B cell (primary cell): Measurements from ENCODE around the gene KISS1R. TPM values are rescaled to one million over a fixed set of nuclear protein-coding genes. Genes with fewer than 3 reads are reported as not detected.

Source experiments
- ATAC-seq: fragments of 200-7000 bp; cut with Tn5 transposase; one replicate; pipeline ENCODE4 v1.10.0; 2021; ENCODE audit warnings: low read depth, mild to moderate bottlenecking, moderate number of reproducible peaks, moderate library complexity
- CTCF ChIA-PET: fragments of 350-600 bp; sonication (Branson Sonifier 250); formaldehyde crosslinking; loops from one replicate; lab custom pipeline; 2021; ENCODE audit warnings: antibody characterized with exemption, inconsistent platforms; lab: Charles Lee
- POLR2A ChIA-PET: fragments of 350-600 bp; sonication (Branson Sonifier 250); formaldehyde crosslinking; loops from one replicate; lab custom pipeline; 2021; ENCODE audit warnings: antibody characterized with exemption; lab: Charles Lee
- DNase-seq: peaks from one replicate; pipeline ENCODE4 v3.0.0; 2013
- H2AFZ ChIP-seq: 2 replicates; pipeline ENCODE4 v1.6.1; 2012; ENCODE audit warnings: mild to moderate bottlenecking, low read depth, low read length; ENCODE audit not compliant: insufficient read depth, poor library complexity, severe bottlenecking
- H3K27ac ChIP-seq, 2 donors: 1 replicate in 1 of 2; 2 replicates in 1 of 2; pipeline ENCODE4 v1.5.1; 2012 to 2013; ENCODE audit warnings: low read length in 2 of 2, mild to moderate bottlenecking in 2 of 2, moderate library complexity in 1 of 2
- H3K27me3 ChIP-seq, 4 experiments: fragments of 200-600 bp in 1 of 4; sonication (generic) in 1 of 4; replicated peaks in 1 of 4; 1 replicate in 2 of 4; 2 replicates in 2 of 4; pipeline versions ENCODE4 v1.6.1 to v1.7.0; 2013 to 2016; ENCODE audit warnings: low read length in 3 of 4, mild to moderate bottlenecking in 2 of 4, mixed read lengths in 1 of 4, moderate library complexity in 1 of 4; ENCODE audit not compliant: insufficient read depth in 4 of 4, control insufficient read depth in 3 of 4; ENCODE audit errors: control extremely low read depth in 1 of 4
- H3K36me3 ChIP-seq, 2 experiments: replicated peaks in 1 of 2; 1 replicate in 1 of 2; 2 replicates in 1 of 2; pipeline versions ENCODE4 v1.6.1 to v1.7.1; 2013; ENCODE audit warnings: low read length in 1 of 2; ENCODE audit not compliant: insufficient read depth in 2 of 2, control insufficient read depth in 1 of 2; ENCODE audit errors: control extremely low read depth in 1 of 2, extremely low read depth in 1 of 2
- H3K4me1 ChIP-seq, 2 donors: fragments of 200-600 bp in 1 of 2; sonication (generic) in 1 of 2; 1 replicate in 1 of 2; 2 replicates in 1 of 2; pipeline versions ENCODE4 v1.5.1 to v1.6.1; 2013 to 2017; ENCODE audit warnings: low read length in 2 of 2; ENCODE audit not compliant: control insufficient read depth in 2 of 2, insufficient read depth in 2 of 2
- H3K4me2 ChIP-seq: replicated peaks from 2 replicates; pipeline ENCODE3; 2012; ENCODE audit warnings: mild to moderate bottlenecking, low read depth, low read length; ENCODE audit not compliant: poor library complexity, severe bottlenecking
- H3K4me3 ChIP-seq, 5 experiments: fragments of 200-600 bp in 1 of 5; sonication (generic) in 1 of 5; 1 replicate in 3 of 5; 2 replicates in 2 of 5; pipeline versions ENCODE4 v1.5.1 to v1.7.0; 2011 to 2016; ENCODE audit warnings: low read length in 4 of 5, mild to moderate bottlenecking in 4 of 5, low read depth in 2 of 5, control low read depth in 1 of 5, moderate library complexity in 1 of 5; ENCODE audit not compliant: insufficient read depth in 1 of 5; ENCODE audit errors: control extremely low read depth in 1 of 5, extremely low read depth in 1 of 5
- H3K79me2 ChIP-seq: fragments of 200-600 bp; sonication (generic); one replicate; pipeline ENCODE4 v1.6.0; 2016; ENCODE audit warnings: low read length; ENCODE audit not compliant: control insufficient read depth, insufficient read depth
- H3K9ac ChIP-seq: fragments of 200-600 bp; sonication (generic); 2 replicates; pipeline ENCODE4 v1.6.1; 2017; ENCODE audit warnings: mild to moderate bottlenecking, low read length, moderate library complexity
- H3K9me3 ChIP-seq, 3 donors: one replicate each; pipeline versions ENCODE4 v1.6.1 to v1.7.1; 2013; ENCODE audit warnings: low read length in 2 of 3; ENCODE audit not compliant: control insufficient read depth in 2 of 3, insufficient read depth in 1 of 3; ENCODE audit errors: control extremely low read depth in 1 of 3
- H4K20me1 ChIP-seq: 2 replicates; pipeline ENCODE4 v1.6.0; 2012; ENCODE audit warnings: mild to moderate bottlenecking, low read length; ENCODE audit not compliant: insufficient read depth, control insufficient read depth, poor library complexity, severe bottlenecking
- H3K27ac Mint-ChIP-seq: one replicate; pipeline ENCODE4 v1.8.0; 2021; ENCODE audit warnings: mixed read lengths
- H3K27me3 Mint-ChIP-seq: one replicate; pipeline ENCODE4 v1.8.0; 2021; ENCODE audit warnings: mixed read lengths
- H3K4me1 Mint-ChIP-seq: one replicate; pipeline ENCODE4 v1.8.0; 2021; ENCODE audit warnings: mixed read lengths
- H3K4me3 Mint-ChIP-seq: one replicate; pipeline ENCODE4 v1.8.0; 2021; ENCODE audit warnings: mixed read lengths
- H3K9me3 Mint-ChIP-seq: one replicate; pipeline ENCODE4 v1.8.0; 2022; ENCODE audit warnings: mixed read lengths; ENCODE audit not compliant: insufficient read depth
- CTCF ChIP-seq: fragments of 200-600 bp; IDR thresholded peaks from one replicate; pipeline ENCODE4 v1.8.0; 2022; ENCODE audit warnings: antibody characterized with exemption, mild to moderate bottlenecking
- EZH2 ChIP-seq: IDR thresholded peaks from 2 replicates; pipeline ENCODE4 v1.6.1; 2012; ENCODE audit warnings: borderline replicate concordance, low read depth, mild to moderate bottlenecking, moderate library complexity, low read length; ENCODE audit not compliant: insufficient read depth, poor library complexity, severe bottlenecking
- WGBS: methylation state at CpG from one replicate; pipeline ENCODE4 v1.1.5; 2013; ENCODE audit warnings: missing lambda C conversion rate; ENCODE audit not compliant: insufficient coverage; 5-methylcytosine and 5-hydroxymethylcytosine counted together
- intact Hi-C: fragments of 100-400 bp; cut with micrococcal nuclease; formaldehyde crosslinking; loops from one replicate; pipeline ENCODE4 v1.10.0; 2022
- polyA plus RNA-seq: library from polyadenylated mRNA; depleted of rRNA; stranded (reverse); fragments of >200 nt; gene quantifications from 2 replicates; pipeline ENCODE4 v1.2.3, GENCODE V29; 2012
- total RNA-seq, 2 donors: library from RNA; stranded (reverse); fragments of 120-200 nt in 1 of 2; gene quantifications; 1 replicate in 1 of 2; 2 replicates in 1 of 2; pipeline versions ENCODE4 v1.2.3 to v1.2.4, GENCODE V29; 2013 to 2022

KISS1R gene
- total and polyA plus RNA-seq, 2 donors (not counting 1 experiment from before 2014, with no cell fraction given): 0.79 to 1.3 TPM

GRCh38 chr19:900302-901111, 16.6 kb upstream of the KISS1R start:
- peak overlapping the region in 1 of 2 donors; percentile 43 for H3K27ac ChIP-seq
- peaks cover 66% of the 10 kb centered on the region for H4K20me1 ChIP-seq
- H3K4me2 ChIP-seq: no peak overlapping the region
- Mint-ChIP-seq H3K27me3 (no peaks in the 10 kb centered on the region), H3K27ac (no peak overlapping the region), H3K4me1 (peaks cover 26% of the 10 kb centered on the region), H3K4me3 (no peak overlapping the region), H3K9me3 (no peaks in the 10 kb centered on the region)
- no peak overlapping the region for H2AFZ ChIP-seq
- POLR2A ChIA-PET: interaction anchor here (0.7 to 1.3 kb wide), 3 partner anchors 9 to 41 kb away, joined by 4 to 6 read pairs (median 4); partner anchors contain the start of gene CFD
- intact Hi-C loops: no loop called here
- H3K9ac ChIP-seq: no peak overlapping the region
- peak; percentile 23 for DNase-seq
- H3K36me3 ChIP-seq: peaks cover 0 to 63% of the 10 kb centered on the region in 2 experiments
- H3K9me3 ChIP-seq: no peaks in the 10 kb centered on the region
- CTCF ChIA-PET: no interaction called here
- TF ChIP-seq CTCF (no peak), EZH2 (no peak)
- ATAC-seq: peak; percentile 8
- WGBS: 98% methylated on average over 23 of the region's 30 CpGs
- no peaks in the 10 kb centered on the region for H3K27me3 ChIP-seq
- peaks cover 40% of the 10 kb centered on the region for H3K79me2 ChIP-seq
- H3K4me1 ChIP-seq: peaks cover under 1 to 14% of the 10 kb centered on the region in 2 donors
- no peak overlapping the region for H3K4me3 ChIP-seq
